K562 (cell line): Measurements from ENCODE around the gene DTX2. TPM values are rescaled to one million over a fixed set of nuclear protein-coding genes. Genes with fewer than 3 reads are reported as not detected.
A peak's percentile ranks its signal among the peaks of the same experiment; 100 is the strongest.

Experiments
- ATAC-seq: fragments of 200-7000 bp; cut with Tn5 transposase; 3 replicates; pipeline ENCODE4 v1.9.1; 2020; ENCODE audit warnings: moderate library complexity
- BruUV-seq: library from RNA; stranded (reverse); fragments of 400-500 nt; replicated peaks from 2 replicates; lab custom pipeline; 2021; lab: Mats Ljungman, UMichigan
- CTCF ChIA-PET: fragments of 300-600 bp; formaldehyde crosslinking; extraction: SDS; loops from one replicate; lab custom pipeline; 2021; ENCODE audit warnings: low intra/inter-chr PET ratio; lab: Yijun Ruan, JAX
- POLR2A ChIA-PET: fragments of 300-600, 350-650 bp; sonication (Branson Sonifier 250); formaldehyde crosslinking; extraction: SDS; loops from one replicate; lab custom pipeline; 2021; ENCODE audit warnings: antibody characterized with exemption, inconsistent platforms; lab: Yijun Ruan, JAX
- DNase-seq, 4 experiments: peaks; one replicate each; pipeline versions ENCODE4 v3.0.0 to v3.0.0-alpha.2; 2011 to 2018; ENCODE audit warnings: low spot score in 3 of 4, mixed read lengths in 3 of 4; ENCODE audit errors: extremely low read depth in 1 of 4
- FAIRE-seq: peaks from 2 replicates; lab custom pipeline; 2011; peaks lifted over from hg19 to GRCh38; lab: Jason Lieb, UNC
- H2AFZ ChIP-seq: 2 replicates; pipeline ENCODE4 v1.6.0; 2011; ENCODE audit warnings: low read depth, low read length, control low read depth, inconsistent platforms
- H3K27ac ChIP-seq: fragments of 200-600 bp; 3 replicates; pipeline ENCODE4 v1.8.0; 2011; ENCODE audit warnings: low read depth, mild to moderate bottlenecking, control low read depth, inconsistent platforms, low read length, moderate library complexity, mixed read lengths; ENCODE audit errors: extremely low read depth
- H3K27me3 ChIP-seq, 2 experiments: fragments of 300-600 bp in 1 of 2; 2 replicates in 1 of 2; 3 replicates in 1 of 2; pipeline versions ENCODE4 v1.6.0 to v1.8.0; 2011; ENCODE audit warnings: inconsistent platforms in 2 of 2, low read length in 2 of 2, mild to moderate bottlenecking in 1 of 2, mixed read lengths in 1 of 2, moderate library complexity in 1 of 2; ENCODE audit not compliant: control insufficient read depth in 2 of 2, insufficient read depth in 2 of 2
- H3K36me3 ChIP-seq: fragments of 300-600 bp; 3 replicates; pipeline ENCODE4 v1.8.0; 2011; ENCODE audit warnings: mild to moderate bottlenecking, low read length, inconsistent platforms; ENCODE audit not compliant: control insufficient read depth, insufficient read depth
- H3K4me1 ChIP-seq, 2 experiments: fragments of 200-600 bp in 1 of 2; replicated peaks in 1 of 2; 2 replicates in 1 of 2; 3 replicates in 1 of 2; pipeline versions ENCODE4 v1.5.1 to v1.8.0; 2011; ENCODE audit warnings: inconsistent platforms in 2 of 2, low read length in 2 of 2, mild to moderate bottlenecking in 1 of 2, mixed read lengths in 1 of 2, moderate library complexity in 1 of 2; ENCODE audit not compliant: control insufficient read depth in 2 of 2, insufficient read depth in 2 of 2
- H3K4me2 ChIP-seq: 2 replicates; pipeline ENCODE4 v1.6.1; 2011; ENCODE audit warnings: low read length, control low read depth, inconsistent platforms, mixed read lengths; ENCODE audit not compliant: insufficient read depth
- H3K4me3 ChIP-seq: fragments of 200-600 bp; sonication (generic), shearing (Covaris generic); 2 replicates; pipeline ENCODE4 v1.5.1; 2016; ENCODE audit warnings: control low read depth, inconsistent platforms
- H3K79me2 ChIP-seq: fragments of 200-600 bp; 3 replicates; pipeline ENCODE4 v1.8.0; 2011; ENCODE audit warnings: low read length, inconsistent platforms; ENCODE audit not compliant: control insufficient read depth, insufficient read depth
- H3K9ac ChIP-seq, 2 experiments: 2 replicates each; pipeline versions ENCODE4 v1.6.0 to v1.6.1; 2011; ENCODE audit warnings: low read depth in 2 of 2, low read length in 2 of 2, control low read depth in 1 of 2, inconsistent platforms in 1 of 2, mild to moderate bottlenecking in 1 of 2, mixed read lengths in 1 of 2; ENCODE audit not compliant: insufficient read depth in 1 of 2
- H3K9me1 ChIP-seq: one replicate; pipeline ENCODE4 v1.6.0; 2011; ENCODE audit warnings: inconsistent platforms, mild to moderate bottlenecking, low read length, moderate library complexity; ENCODE audit not compliant: control insufficient read depth, insufficient read depth
- H3K9me3 ChIP-seq: replicated peaks from 2 replicates; pipeline ENCODE4 v1.5.1; 2011; ENCODE audit warnings: low read depth, low read length, inconsistent platforms; ENCODE audit not compliant: control insufficient read depth, insufficient read depth
- H4K20me1 ChIP-seq: replicated peaks from 2 replicates; pipeline ENCODE4 v1.6.1; 2011; ENCODE audit warnings: low read length, inconsistent platforms, mixed read lengths; ENCODE audit not compliant: control insufficient read depth, insufficient read depth
- AFF4 ChIP-seq: sonication (generic); formaldehyde crosslinking; IDR thresholded peaks from 2 replicates; pipeline ENCODE4 v1.8.0; 2023; ENCODE audit warnings: mild to moderate bottlenecking, missing genetic modification reagents
- CLOCK ChIP-seq: fragments of 250-450 bp; sonication (Bioruptor Pico); IDR thresholded peaks from 2 replicates; pipeline ENCODE4 v1.4.0; 2020; ENCODE audit warnings: mild to moderate bottlenecking, moderate library complexity, borderline replicate concordance
- PTTG1 ChIP-seq: fragments of 450-650 bp; IDR thresholded peaks from 2 replicates; pipeline ENCODE4 v1.6.1; 2016; ENCODE audit warnings: low read depth, mild to moderate bottlenecking, missing genetic modification characterization, missing compliant biosample characterization
- RBBP5 ChIP-seq: fragments of 200-600 bp; sonication (generic); IDR thresholded peaks from 2 replicates; pipeline ENCODE4 v1.6.1; 2012; ENCODE audit warnings: borderline replicate concordance, mild to moderate bottlenecking, low read length, control low read depth, inconsistent platforms; ENCODE audit not compliant: insufficient read depth, poor library complexity, severe bottlenecking
- ZNF282 ChIP-seq: sonication (generic); formaldehyde crosslinking; IDR thresholded peaks from 2 replicates; pipeline ENCODE4 v1.8.1; 2023; ENCODE audit warnings: missing genetic modification reagents
- ZNF583 ChIP-seq: fragments of 250-450 bp; sonication (Bioruptor Pico); IDR thresholded peaks from 2 replicates; pipeline ENCODE4 v1.4.0; 2020
- WGBS: fragments of 100-300 bp; shearing (Covaris generic); methylation state at CpG from one replicate; pipeline ENCODE4 v1.1.6; 2016; ENCODE audit warnings: low coverage, mixed read lengths; ENCODE audit not compliant: insufficient coverage; ENCODE audit errors: missing lambda C conversion rate; 5-methylcytosine and 5-hydroxymethylcytosine counted together
- in situ Hi-C: fragments of 300-500 bp; cut with MboI; formaldehyde crosslinking; loops from 4 replicates; pipeline ENCODE4 v1.15.0; 2018; ENCODE audit warnings: inconsistent platforms, mixed read lengths
- intact Hi-C: fragments of 100-400 bp; cut with micrococcal nuclease; formaldehyde crosslinking; loops from 2 replicates; pipeline ENCODE4 v1.14.2; 2022
- polyA plus RNA-seq, 8 experiments: library from polyadenylated mRNA; depleted of rRNA in 4 of 8; stranded (reverse) in 5 of 8; unstranded in 3 of 8; fragments of >200 nt; fragmentation: Nextera tagmentation in 2 of 8; fragmentation: Illumina TruSeq in 1 of 8; extraction: Ambion mirVana in 2 of 8; extraction: Trizol in 1 of 8; gene quantifications; 2 replicates each; pipeline versions ENCODE4 v1.2.1 to v1.2.3, GENCODE V29; 2011 to 2014; ENCODE audit warnings: inconsistent platforms in 1 of 8, missing spikeins in 1 of 8
- total RNA-seq, 7 experiments: library from RNA; depleted of rRNA in 6 of 7; stranded (reverse); fragments of >200 nt in 6 of 7; fragmentation: Illumina TruSeq in 2 of 7; extraction: Trizol in 2 of 7; gene quantifications; 2 replicates each; pipeline versions ENCODE4 v1.2.1 to v1.2.3, GENCODE V29; 2011 to 2021; ENCODE audit warnings: low replicate concordance in 1 of 7

Gene DTX2
- total and polyA plus RNA-seq, 9 of the 15 experiments (the other 6 are each of a cell fraction or from before 2014, with no cell fraction given): 0.20 to 31.5 (median 9.8) TPM

- intact Hi-C loops: no loop called here
- H3K4me2 ChIP-seq: no peak overlapping the region
- in situ Hi-C loops: no loop called here
- TF ChIP-seq ZNF282 (CRISPR knock-in tag) (no peak), PTTG1 (tag) (no peak), CLOCK (no peak), ZNF583 (CRISPR knock-in tag) (no peak), RBBP5 (no peak), AFF4 (CRISPR knock-in tag) (no peak)
Observed at GRCh38 chr7:76423666-76424412, 37.7 kb upstream of the DTX2 start.

More at GRCh38 chr7:76423666-76424412, 37.7 kb upstream of the DTX2 start:
- ChIA-PET CTCF (no interaction called here), POLR2A (interaction anchor here (0.6 to 1.3 kb wide), 6 partner anchors 11 to 106 kb away, joined by 3 to 4 read pairs (median 3); no protein-coding TSS in a partner anchor)
- FAIRE-seq (no peak), DNase-seq (no peak), ATAC-seq (no peak; the same call in 2 of the 3 replicates)
- Histone ChIP-seq H3K4me3 (no peak overlapping the region), H3K79me2 (no peaks in the 10 kb centered on the region), H3K9me1 (no peaks in the 10 kb centered on the region), H3K9me3 (no peaks in the 10 kb centered on the region), H2AFZ (no peak overlapping the region), H3K9ac (peak overlapping the region in 1 of 2 experiments; percentile 15; a peak in 1 of 4 replicates), H4K20me1 (no peaks in the 10 kb centered on the region), H3K27ac (no peak overlapping the region), H3K4me1 (peaks cover 2 to 4% of the 10 kb centered on the region in 2 experiments; a peak in 4 of 5 replicates), H3K27me3 (peaks cover 8 to 17% of the 10 kb centered on the region in 2 experiments), H3K36me3 (no peaks in the 10 kb centered on the region)
- 17% methylated on average over 15 of the region's 15 CpGs for WGBS
- no TSS peak for BruUV-seq
